ENCODE measurements around the gene SBF1. TPM values are rescaled to one million over a fixed set of nuclear protein-coding genes. Genes with fewer than 3 reads are reported as not detected.
A peak's percentile ranks its signal among the peaks of the same experiment; 100 is the strongest.

SBF1 gene
- total RNA-seq, 4 donors from 2014 or later = 80.0 to 227 (median 128) TPM

GRCh38 chr22:50447576-50448551 lies 27.0 kb downstream of the SBF1 start:
- WGBS, 2 donors = 90 to 91% methylated on average over 14 to 22 of the region's 27 CpGs
- DNase-seq = no peak
- no peak overlapping the region for H3K4me3 ChIP-seq (replicated peaks in 1 of 3)
- H3K27me3 ChIP-seq = no peaks in the 10 kb centered on the region
- H3K4me1 ChIP-seq = peaks cover 32 to 33% of the 10 kb centered on the region in 2 donors
- peaks cover 31 to 40% of the 10 kb centered on the region in 2 donors for H3K36me3 ChIP-seq
- no peak overlapping the region for H3K27ac ChIP-seq
- intact Hi-C loops (cut with DNase I) = no loop called here
- no peak for TF ChIP-seq CTCF (IDR thresholded peaks at IDR 0.05)
- TF ChIP-seq POLR2A (IDR thresholded peaks at IDR 0.05) = no peak
- no peaks in the 10 kb centered on the region for H3K9me3 ChIP-seq

- intact Hi-C loops (cut with DNase I) = no loop called here
- no peak overlapping the region for H3K27ac ChIP-seq
- 90 to 94% methylated on average over 28 to 43 of the region's 54 CpGs for WGBS, 2 donors
- no peaks in the 10 kb centered on the region for H3K27me3 ChIP-seq
- H3K4me1 ChIP-seq = peaks cover 32 to 34% of the 10 kb centered on the region in 2 donors
- TF ChIP-seq CTCF (IDR thresholded peaks at IDR 0.05) (no peak), POLR2A (IDR thresholded peaks at IDR 0.05) (no peak)
- no peak overlapping the region for H3K4me3 ChIP-seq (replicated peaks in 1 of 3)
- DNase-seq = no peak
- H3K36me3 ChIP-seq = peaks cover 31 to 40% of the 10 kb centered on the region in 2 donors
- H3K9me3 ChIP-seq = no peaks in the 10 kb centered on the region
Measured at GRCh38 chr22:50446708-50447575, 27.9 kb downstream of the SBF1 start.

GRCh38 chr22:50445880-50446707 lies 28.7 kb downstream of the SBF1 start:
- peaks cover 32 to 34% of the 10 kb centered on the region in 2 donors for H3K4me1 ChIP-seq
- no peak for TF ChIP-seq CTCF (IDR thresholded peaks at IDR 0.05)
- TF ChIP-seq POLR2A (IDR thresholded peaks at IDR 0.05) = no peak
- H3K27me3 ChIP-seq = no peaks in the 10 kb centered on the region
- 86 to 93% methylated on average over 9 to 13 of the region's 17 CpGs for WGBS, 2 donors
- intact Hi-C loops (cut with DNase I) = no loop called here
- DNase-seq = no peak
- H3K9me3 ChIP-seq = no peaks in the 10 kb centered on the region
- H3K27ac ChIP-seq = peak overlapping the region; percentile 62 to 86 (median 77)
- no peak overlapping the region for H3K4me3 ChIP-seq (replicated peaks in 1 of 3)
- H3K36me3 ChIP-seq = peaks cover 31 to 40% of the 10 kb centered on the region in 2 donors

- WGBS, 2 donors = 42 to 45% methylated on average over 15 to 30 of the region's 30 CpGs
- DNase-seq = peak; percentile 68 to 79
- TF ChIP-seq POLR2A (IDR thresholded peaks at IDR 0.05) = peak in 1 of 2 donors; percentile 1
- no peak for TF ChIP-seq CTCF (IDR thresholded peaks at IDR 0.05)
Measured at GRCh38 chr22:50445071-50445879, 29.6 kb downstream of the SBF1 start.

More at GRCh38 chr22:50445071-50445879, 29.6 kb downstream of the SBF1 start:
- peaks cover 31 to 41% of the 10 kb centered on the region in 2 donors for H3K36me3 ChIP-seq
- no peak overlapping the region for H3K4me3 ChIP-seq (replicated peaks in 1 of 3)
- H3K4me1 ChIP-seq = peaks cover 32 to 34% of the 10 kb centered on the region in 2 donors
- intact Hi-C loops (cut with DNase I) = no loop called here
- peak overlapping the region; percentile 62 to 86 (median 77) for H3K27ac ChIP-seq
- no peaks in the 10 kb centered on the region for H3K27me3 ChIP-seq
- no peaks in the 10 kb centered on the region for H3K9me3 ChIP-seq
